ENCODE results near the gene MRRF.

Gene MRRF

DNA sequence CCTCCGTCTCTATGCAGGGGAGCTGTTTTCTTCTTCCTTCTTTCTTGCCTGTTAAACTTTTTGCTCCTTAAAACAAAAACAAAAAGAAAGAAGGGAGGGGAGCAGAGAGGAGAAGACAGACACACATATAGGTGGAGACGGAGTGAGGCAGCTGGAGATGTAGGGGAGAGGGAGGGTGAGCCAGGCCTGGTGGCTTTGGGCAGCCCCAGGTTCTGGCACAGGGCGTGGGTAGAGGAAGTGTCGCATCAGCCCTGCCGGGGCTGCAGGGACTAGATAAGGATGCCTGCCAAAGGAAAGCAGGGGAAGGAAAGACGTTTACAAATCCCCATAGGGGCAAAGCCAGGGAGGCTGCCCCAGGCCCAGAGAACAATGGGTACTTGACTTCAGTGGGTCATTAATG, 67.4 kb downstream of the MRRF start:
- no CpG with 5 or more reads among the region's 6 CpGs for WGBS (ENCODE audit: extremely low coverage, insufficient coverage, insufficient read length)
- H2BK120ac ChIP-seq (ENCODE audit: insufficient read depth, low read length, poor library complexity), result no peak overlapping the region

DNA sequence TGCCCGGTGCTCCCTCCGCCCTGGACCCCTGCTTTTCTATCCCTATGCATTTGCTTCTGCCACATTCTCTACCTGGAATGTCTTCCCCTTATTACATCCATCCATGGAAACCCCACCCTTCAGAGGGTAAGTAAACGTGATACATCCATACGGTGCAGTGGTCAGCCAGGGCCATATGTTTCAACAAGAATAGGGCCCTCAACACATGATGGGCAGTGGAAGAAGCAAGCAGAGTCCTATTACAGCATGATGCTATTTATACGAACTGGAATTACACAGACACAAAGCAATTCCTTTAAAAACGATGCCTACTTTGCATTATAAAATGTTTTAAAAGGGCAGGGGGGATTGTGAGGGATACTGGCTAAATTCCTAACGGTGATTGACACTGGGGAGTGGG, 68.0 kb downstream of the MRRF start:
- Histone ChIP-seq H3K9me3 (ENCODE audit: insufficient read depth, low read depth, low read length) (no peaks in the 10 kb centered on the region), H3K4me1 (ENCODE audit: control insufficient read depth in 1 of 2, insufficient read depth in 2 of 2, low read length in 2 of 2) (no peaks in the 10 kb centered on the region), H3K23ac (ENCODE audit: low read length) (no peak overlapping the region), H3K36me3 (ENCODE audit: control insufficient read depth in 1 of 2, insufficient read depth in 2 of 2, low read length in 2 of 2) (no peaks in the 10 kb centered on the region), H3K14ac (ENCODE audit: low read length) (no peak overlapping the region), H3K4me3 (ENCODE audit: low read depth, low read length) (no peak overlapping the region), H2BK5ac (ENCODE audit: low read depth, low read length, poor library complexity) (no peak overlapping the region), H4K91ac (ENCODE audit: low read depth, low read length) (no peak overlapping the region), H2AFZ (ENCODE audit: insufficient read depth, low read length, poor library complexity) (no peak overlapping the region), H3K79me2 (ENCODE audit: control insufficient read depth, insufficient read depth, low read length, poor library complexity) (no peaks in the 10 kb centered on the region), H3K27ac (ENCODE audit: low read depth, low read length) (no peak overlapping the region), H2BK12ac (ENCODE audit: low read length) (no peak overlapping the region), H3K79me1 (ENCODE audit: low read length) (no peaks in the 10 kb centered on the region), H3K27me3 (ENCODE audit: insufficient read depth, low read length) (no peaks in the 10 kb centered on the region), H4K12ac (ENCODE audit: low read depth, low read length) (no peak overlapping the region), H2BK120ac (ENCODE audit: insufficient read depth, low read length, poor library complexity) (no peak overlapping the region), H3K18ac (ENCODE audit: low read length) (no peak overlapping the region), H3K4ac (ENCODE audit: low read depth, low read length) (no peak overlapping the region), H3K4me2 (ENCODE audit: low read length) (no peak overlapping the region), H3K9ac (ENCODE audit: low read length) (no peak overlapping the region), H2AK5ac (ENCODE audit: low read length) (no peak overlapping the region), H4K8ac (ENCODE audit: low read depth, low read length) (no peak overlapping the region)
- no CpG with 5 or more reads among the region's 7 CpGs for WGBS (ENCODE audit: extremely low coverage, insufficient coverage, insufficient read length)
- no peak for DNase-seq

More for the DNA sequence above, 67.4 kb downstream of the MRRF start:
- Histone ChIP-seq H4K8ac (ENCODE audit: low read depth, low read length) (no peak overlapping the region), H3K4me2 (ENCODE audit: low read length) (no peak overlapping the region), H3K79me2 (ENCODE audit: control insufficient read depth, insufficient read depth, low read length, poor library complexity) (no peaks in the 10 kb centered on the region), H3K36me3 (ENCODE audit: control insufficient read depth in 1 of 2, insufficient read depth in 2 of 2, low read length in 2 of 2) (no peaks in the 10 kb centered on the region), H3K18ac (ENCODE audit: low read length) (no peak overlapping the region), H3K9me3 (ENCODE audit: insufficient read depth, low read depth, low read length) (no peaks in the 10 kb centered on the region), H3K9ac (ENCODE audit: low read length) (no peak overlapping the region), H3K27me3 (ENCODE audit: insufficient read depth, low read length) (no peaks in the 10 kb centered on the region), H2BK12ac (ENCODE audit: low read length) (no peak overlapping the region), H4K91ac (ENCODE audit: low read depth, low read length) (no peak overlapping the region), H3K4me1 (ENCODE audit: control insufficient read depth in 1 of 2, insufficient read depth in 2 of 2, low read length in 2 of 2) (no peaks in the 10 kb centered on the region), H2AFZ (ENCODE audit: insufficient read depth, low read length, poor library complexity) (no peak overlapping the region), H3K79me1 (ENCODE audit: low read length) (no peaks in the 10 kb centered on the region), H3K14ac (ENCODE audit: low read length) (no peak overlapping the region), H3K4me3 (ENCODE audit: low read depth, low read length) (no peak overlapping the region), H4K12ac (ENCODE audit: low read depth, low read length) (no peak overlapping the region), H3K4ac (ENCODE audit: low read depth, low read length) (no peak overlapping the region), H2AK5ac (ENCODE audit: low read length) (no peak overlapping the region), H2BK5ac (ENCODE audit: low read depth, low read length, poor library complexity) (no peak overlapping the region), H3K23ac (ENCODE audit: low read length) (no peak overlapping the region), H3K27ac (ENCODE audit: low read depth, low read length) (no peak overlapping the region)
- no peak for DNase-seq

DNA sequence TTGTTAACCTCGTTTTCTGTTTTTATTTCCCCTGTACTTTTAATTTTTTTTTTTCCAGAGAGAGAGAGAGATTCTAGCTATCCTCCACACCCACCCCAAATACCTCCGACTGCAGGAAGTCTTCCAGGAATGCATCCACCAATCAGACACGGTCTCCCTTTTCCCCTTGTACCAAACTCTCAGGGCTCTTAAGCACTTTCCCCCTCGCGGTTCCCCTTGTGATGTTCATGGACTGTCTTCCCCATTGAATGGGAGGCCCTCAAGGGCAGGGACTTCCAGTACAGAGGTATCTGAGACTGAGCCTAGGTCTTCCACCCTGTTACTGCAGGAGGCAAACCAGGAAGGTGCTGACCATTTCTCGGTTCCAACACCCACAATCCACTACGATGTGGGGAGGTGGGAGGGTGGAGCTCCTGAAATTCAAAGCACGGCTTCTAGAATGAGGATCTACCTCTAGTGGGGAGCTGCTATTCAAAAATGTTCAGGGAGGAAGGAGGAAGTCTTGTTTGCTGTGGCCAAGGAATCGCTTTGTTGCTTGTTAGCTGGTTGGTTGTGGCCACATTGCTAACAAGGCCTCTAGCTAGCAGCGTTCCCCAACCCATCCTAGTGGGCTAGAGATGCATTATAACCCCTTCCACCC, 68.6 kb downstream of the MRRF start:
- no peak overlapping the region for H3K4ac ChIP-seq (ENCODE audit: low read depth, low read length)
- H4K12ac ChIP-seq (ENCODE audit: low read depth, low read length), result no peak overlapping the region
- H2BK120ac ChIP-seq (ENCODE audit: insufficient read depth, low read length, poor library complexity), result no peak overlapping the region
- DNase-seq, result no peak
- no peaks in the 10 kb centered on the region for H3K79me2 ChIP-seq (ENCODE audit: control insufficient read depth, insufficient read depth, low read length, poor library complexity)
- no peak overlapping the region for H3K4me2 ChIP-seq (ENCODE audit: low read length)
- H3K79me1 ChIP-seq (ENCODE audit: low read length), result no peaks in the 10 kb centered on the region
- H4K91ac ChIP-seq (ENCODE audit: low read depth, low read length), result no peak overlapping the region
- no peak overlapping the region for H3K9ac ChIP-seq (ENCODE audit: low read length)
- no peak overlapping the region for H2BK12ac ChIP-seq (ENCODE audit: low read length)
- H3K4me1 ChIP-seq (ENCODE audit: control insufficient read depth in 1 of 2, insufficient read depth in 2 of 2, low read length in 2 of 2), result no peaks in the 10 kb centered on the region
- H2AFZ ChIP-seq (ENCODE audit: insufficient read depth, low read length, poor library complexity), result no peak overlapping the region
- no peak overlapping the region for H3K14ac ChIP-seq (ENCODE audit: low read length)
- H3K9me3 ChIP-seq (ENCODE audit: insufficient read depth, low read depth, low read length), result no peaks in the 10 kb centered on the region
- H3K36me3 ChIP-seq (ENCODE audit: control insufficient read depth in 1 of 2, insufficient read depth in 2 of 2, low read length in 2 of 2), result no peaks in the 10 kb centered on the region
- no peak overlapping the region for H3K4me3 ChIP-seq (ENCODE audit: low read depth, low read length)
- H4K8ac ChIP-seq (ENCODE audit: low read depth, low read length), result no peak overlapping the region
- no peak overlapping the region for H3K18ac ChIP-seq (ENCODE audit: low read length)
- H2BK5ac ChIP-seq (ENCODE audit: low read depth, low read length, poor library complexity), result no peak overlapping the region
- no peaks in the 10 kb centered on the region for H3K27me3 ChIP-seq (ENCODE audit: insufficient read depth, low read length)
- WGBS (ENCODE audit: extremely low coverage, insufficient coverage, insufficient read length), result no CpG with 5 or more reads among the region's 10 CpGs
- H3K27ac ChIP-seq (ENCODE audit: low read depth, low read length), result no peak overlapping the region
- no peak overlapping the region for H3K23ac ChIP-seq (ENCODE audit: low read length)
- H2AK5ac ChIP-seq (ENCODE audit: low read length), result no peak overlapping the region

DNA sequence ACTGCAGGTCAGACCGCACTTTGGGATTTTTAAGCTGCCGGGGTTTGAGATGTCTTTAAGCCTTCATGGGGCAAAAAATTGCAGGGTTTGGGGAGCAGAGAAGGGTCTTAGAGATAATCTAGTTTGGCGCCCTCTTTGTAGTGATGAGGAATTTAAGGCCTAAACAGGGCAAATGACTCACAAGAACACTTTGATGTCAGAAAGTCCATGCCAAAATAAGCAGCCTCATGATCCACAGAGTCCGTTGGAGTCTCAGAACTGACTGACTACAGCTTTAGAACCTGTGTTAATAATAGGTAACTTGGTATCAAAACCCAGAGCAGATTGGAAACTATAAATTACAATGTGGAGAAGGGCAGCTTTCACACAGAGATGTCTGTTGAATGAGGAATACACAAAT, 70.2 kb downstream of the MRRF start:
- Histone ChIP-seq H3K79me1 (ENCODE audit: low read length) (no peaks in the 10 kb centered on the region), H3K27me3 (ENCODE audit: insufficient read depth, low read length) (no peaks in the 10 kb centered on the region), H3K4me2 (ENCODE audit: low read length) (no peak overlapping the region), H3K14ac (ENCODE audit: low read length) (no peak overlapping the region), H4K8ac (ENCODE audit: low read depth, low read length) (no peak overlapping the region), H4K91ac (ENCODE audit: low read depth, low read length) (no peak overlapping the region), H2BK5ac (ENCODE audit: low read depth, low read length, poor library complexity) (no peak overlapping the region), H3K36me3 (ENCODE audit: control insufficient read depth in 1 of 2, insufficient read depth in 2 of 2, low read length in 2 of 2) (no peaks in the 10 kb centered on the region), H3K18ac (ENCODE audit: low read length) (no peak overlapping the region), H2BK12ac (ENCODE audit: low read length) (no peak overlapping the region), H3K4me3 (ENCODE audit: low read depth, low read length) (no peak overlapping the region), H3K27ac (ENCODE audit: low read depth, low read length) (no peak overlapping the region), H3K4ac (ENCODE audit: low read depth, low read length) (no peak overlapping the region), H2AK5ac (ENCODE audit: low read length) (no peak overlapping the region), H3K9ac (ENCODE audit: low read length) (no peak overlapping the region), H2AFZ (ENCODE audit: insufficient read depth, low read length, poor library complexity) (no peak overlapping the region), H3K4me1 (ENCODE audit: control insufficient read depth in 1 of 2, insufficient read depth in 2 of 2, low read length in 2 of 2) (no peaks in the 10 kb centered on the region), H3K79me2 (ENCODE audit: control insufficient read depth, insufficient read depth, low read length, poor library complexity) (no peaks in the 10 kb centered on the region), H4K12ac (ENCODE audit: low read depth, low read length) (no peak overlapping the region), H2BK120ac (ENCODE audit: insufficient read depth, low read length, poor library complexity) (no peak overlapping the region), H3K9me3 (ENCODE audit: insufficient read depth, low read depth, low read length) (no peaks in the 10 kb centered on the region), H3K23ac (ENCODE audit: low read length) (no peak overlapping the region)
- WGBS (ENCODE audit: extremely low coverage, insufficient coverage, insufficient read length), result no CpG with 5 or more reads among the region's 4 CpGs
- DNase-seq, result no peak

Data from trophoblast cell (in vitro differentiated cells and primary cell).